GM21825 (cell line): Measurements from ENCODE around the gene RAD21L1.
"Not testable (repeated sequence)": the region's sequence is repeated elsewhere in the genome, so short reads cannot be mapped to it uniquely, and the experiment has no call there.

ENCODE experiments used
- ATAC-seq: cut with Tn5 transposase; IDR thresholded peaks from one replicate; pipeline ENCODE4 v1.9.1; 2021; ENCODE audit warnings: mild to moderate bottlenecking, moderate library complexity; ENCODE audit not compliant: unreplicated experiment

Gene RAD21L1

GRCh38 chr20:1199212-1199873 lies 26.5 kb upstream of the RAD21L1 start:
- ATAC-seq = no peak

- no peak for ATAC-seq
These were observed 25.9 kb upstream of the RAD21L1 start for GRCh38 chr20:1199964-1200363.

GRCh38 chr20:1202762-1203504 lies 22.9 kb upstream of the RAD21L1 start, which contains the start of gene C20orf202:
Gene C20orf202, plus strand, starts transcription at chr20:1203454. Its CDS starts 132 bp downstream, at chr20:1203586.
- no peak for ATAC-seq

- no peak for ATAC-seq
These were observed 22.2 kb upstream of the RAD21L1 start for GRCh38 chr20:1203630-1204029.

GRCh38 chr20:1204113-1204512 lies 21.7 kb upstream of the RAD21L1 start:
- ATAC-seq = no peak

GRCh38 chr20:1204576-1204975 lies 21.3 kb upstream of the RAD21L1 start:
- ATAC-seq = no peak

- no peak for ATAC-seq
These were observed 20.0 kb upstream of the RAD21L1 start for GRCh38 chr20:1205802-1206201.

- ATAC-seq = no peak
These were observed 19.3 kb upstream of the RAD21L1 start for GRCh38 chr20:1206366-1207148.

- ATAC-seq = no peak
These were observed 18.5 kb upstream of the RAD21L1 start for GRCh38 chr20:1207293-1207878.

- ATAC-seq = no peak
These were observed 16.1 kb upstream of the RAD21L1 start for GRCh38 chr20:1209447-1210387.

- no peak for ATAC-seq
These were observed 15.3 kb upstream of the RAD21L1 start for GRCh38 chr20:1210501-1210900.

- ATAC-seq = no peak
These were observed 13.8 kb upstream of the RAD21L1 start for GRCh38 chr20:1212023-1212422.

GRCh38 chr20:1212607-1213396 lies 13.0 kb upstream of the RAD21L1 start:
- peak; percentile 61 for ATAC-seq

GRCh38 chr20:1214838-1215261 lies 11.0 kb upstream of the RAD21L1 start:
- ATAC-seq = no peak

GRCh38 chr20:1215386-1216170 lies 10.3 kb upstream of the RAD21L1 start:
- ATAC-seq = no peak

- ATAC-seq = not testable (repeated sequence)
These were observed 9.1 kb upstream of the RAD21L1 start for GRCh38 chr20:1216527-1217427.

- not testable (repeated sequence) for ATAC-seq
These were observed 3.1 kb upstream of the RAD21L1 start for GRCh38 chr20:1222750-1223149.
